SK-N-SH (cell line): ENCODE data around the gene TLNRD1. TPM values are rescaled to one million over a fixed set of nuclear protein-coding genes. Genes with fewer than 3 reads are reported as not detected.

Experiments used
- CTCF ChIA-PET: fragments of 300-600, 350-600 bp; formaldehyde crosslinking; extraction: SDS; loops from one replicate; lab custom pipeline; 2021; lab: Yijun Ruan, JAX
- POLR2A ChIA-PET: fragments of 350-600 bp; sonication (Branson Sonifier 250); formaldehyde crosslinking; extraction: SDS; loops from one replicate; lab custom pipeline; 2020; ENCODE audit warnings: antibody characterized with exemption, inconsistent platforms; lab: Yijun Ruan, JAX
- DNase-seq: peaks from one replicate; pipeline ENCODE4 v3.0.0; 2012
- H2AFZ ChIP-seq: fragments of 200-600 bp; sonication (generic); 2 replicates; pipeline ENCODE4 v1.8.1; 2016; ENCODE audit warnings: antibody characterized with exemption, mild to moderate bottlenecking, low read depth
- H3F3A ChIP-seq: fragments of 200-600 bp; sonication (generic); replicated peaks from 2 replicates; pipeline ENCODE3; 2016; ENCODE audit warnings: antibody characterized with exemption, mild to moderate bottlenecking; ENCODE audit not compliant: insufficient read depth
- H3K27ac ChIP-seq, 2 experiments: fragments of 200-500 bp in 1 of 2; fragments of 200-600 bp in 1 of 2; sonication (Bioruptor generic) in 1 of 2; sonication (generic), shearing (Covaris generic) in 1 of 2; 2 replicates each; pipeline versions ENCODE4 v1.5.1 to v1.6.1; 2014 to 2016; ENCODE audit warnings: low read depth in 2 of 2, inconsistent platforms in 1 of 2, low read length in 1 of 2, mild to moderate bottlenecking in 1 of 2, mixed read lengths in 1 of 2
- H3K27me3 ChIP-seq: fragments of 200-600 bp; sonication (generic), shearing (Covaris generic); 2 replicates; pipeline ENCODE4 v1.6.1; 2016; ENCODE audit warnings: mixed run types; ENCODE audit not compliant: insufficient read depth
- H3K36me3 ChIP-seq, 2 experiments: fragments of 200-500 bp in 1 of 2; fragments of 200-600 bp in 1 of 2; sonication (Bioruptor generic) in 1 of 2; sonication (generic) in 1 of 2; replicated peaks in 1 of 2; 2 replicates each; pipeline versions ENCODE3 to v1.5.1; 2014 to 2016; ENCODE audit warnings: low read length in 1 of 2, mild to moderate bottlenecking in 1 of 2; ENCODE audit not compliant: insufficient read depth in 2 of 2, control insufficient read depth in 1 of 2
- H3K4me1 ChIP-seq, 2 experiments: fragments of 200-500 bp in 1 of 2; fragments of 200-600 bp in 1 of 2; sonication (Bioruptor generic) in 1 of 2; sonication (generic), shearing (Covaris generic) in 1 of 2; 2 replicates each; pipeline versions ENCODE4 v1.5.1 to v1.6.1; 2014 to 2016; ENCODE audit warnings: low read depth in 1 of 2, low read length in 1 of 2, mixed run types in 1 of 2; ENCODE audit not compliant: insufficient read depth in 2 of 2, control insufficient read depth in 1 of 2
- H3K4me2 ChIP-seq: fragments of 200-600 bp; sonication (generic), shearing (Covaris generic); 2 replicates; pipeline ENCODE4 v1.6.1; 2017; ENCODE audit warnings: mixed run types
- H3K4me3 ChIP-seq, 2 experiments: fragments of 200-500 bp in 1 of 2; fragments of 200-600 bp in 1 of 2; sonication (Bioruptor generic) in 1 of 2; sonication (generic), shearing (Covaris generic) in 1 of 2; 2 replicates each; pipeline versions ENCODE4 v1.5.1 to v1.8.1; 2014 to 2016; ENCODE audit warnings: low read depth in 2 of 2, inconsistent platforms in 1 of 2, low read length in 1 of 2, mild to moderate bottlenecking in 1 of 2, mixed read lengths in 1 of 2, moderate library complexity in 1 of 2
- H3K79me2 ChIP-seq: fragments of 200-600 bp; sonication (generic); 2 replicates; pipeline ENCODE4 v1.8.1; 2017; ENCODE audit warnings: mild to moderate bottlenecking; ENCODE audit not compliant: insufficient read depth
- H3K9ac ChIP-seq: fragments of 200-600 bp; sonication (generic); 2 replicates; pipeline ENCODE4 v1.6.1; 2017; ENCODE audit warnings: mixed run types
- H3K9me2 ChIP-seq: fragments of 200-600 bp; sonication (generic); 2 replicates; pipeline ENCODE4 v1.6.1; 2017; ENCODE audit warnings: mixed run types
- H3K9me3 ChIP-seq: fragments of 200-600 bp; sonication (generic); 2 replicates; pipeline ENCODE4 v1.6.1; 2017; ENCODE audit warnings: mixed run types, mild to moderate bottlenecking, moderate library complexity
- H4K20me1 ChIP-seq: fragments of 200-600 bp; sonication (generic); 2 replicates; pipeline ENCODE4 v1.6.1; 2017; ENCODE audit warnings: mild to moderate bottlenecking, mixed run types; ENCODE audit not compliant: insufficient read depth
- CHD2 ChIP-seq: fragments of 150-350 bp; IDR thresholded peaks from 2 replicates; pipeline ENCODE4 v1.6.1; 2018; ENCODE audit warnings: low read length; ENCODE audit not compliant: partially characterized antibody
- ELF1 ChIP-seq: IDR thresholded peaks from 2 replicates; pipeline ENCODE4 v1.4.0; 2012
- EP300 ChIP-seq, 2 experiments: IDR thresholded peaks; 2 replicates each; pipeline versions ENCODE4 v1.4.0 to v1.6.1; 2012; ENCODE audit warnings: borderline replicate concordance in 1 of 2, low read depth in 1 of 2, low read length in 1 of 2
- FOSL2 ChIP-seq: IDR thresholded peaks from 2 replicates; pipeline ENCODE4 v1.4.0; 2012; ENCODE audit warnings: low read depth, mild to moderate bottlenecking, moderate library complexity, borderline replicate concordance
- GABPA ChIP-seq: IDR thresholded peaks from 2 replicates; pipeline ENCODE4 v1.4.0; 2012; ENCODE audit warnings: low read depth, mild to moderate bottlenecking
- GATA2 ChIP-seq: sonication (generic); formaldehyde crosslinking; IDR thresholded peaks from 2 replicates; pipeline ENCODE4 v1.5.0; 2020; ENCODE audit warnings: mild to moderate bottlenecking, missing genetic modification reagents
- IRF3 ChIP-seq: fragments of 150-350 bp; IDR thresholded peaks from 2 replicates; pipeline ENCODE4 v1.6.1; 2016; ENCODE audit warnings: mild to moderate bottlenecking, low read depth, low read length
- JUND ChIP-seq: IDR thresholded peaks from 2 replicates; pipeline ENCODE4 v1.4.0; 2012
- MEF2A ChIP-seq: IDR thresholded peaks from 2 replicates; pipeline ENCODE4 v1.4.0; 2012; ENCODE audit warnings: low read depth, borderline replicate concordance
- MXI1 ChIP-seq: IDR thresholded peaks from 2 replicates; pipeline ENCODE4 v1.6.1; 2012; ENCODE audit warnings: mild to moderate bottlenecking, low read depth, low read length, improper control_type of control experiment
- NFIC ChIP-seq: IDR thresholded peaks from 2 replicates; pipeline ENCODE4 v1.4.0; 2012; ENCODE audit warnings: borderline replicate concordance
- NRF1 ChIP-seq: IDR thresholded peaks from 2 replicates; pipeline ENCODE4 v1.6.1; 2012; ENCODE audit warnings: low read depth, mild to moderate bottlenecking, low read length
- PBX3 ChIP-seq: IDR thresholded peaks from 2 replicates; pipeline ENCODE4; 2012
- POLR2AphosphoS5 ChIP-seq: IDR thresholded peaks from 2 replicates; pipeline ENCODE4 v1.6.1; 2012; ENCODE audit warnings: low read depth, low read length
- RAD21 ChIP-seq: IDR thresholded peaks from 2 replicates; pipeline ENCODE4 v1.6.1; 2012; ENCODE audit warnings: mild to moderate bottlenecking, low read length
- RCOR1 ChIP-seq: fragments of 150-350 bp; IDR thresholded peaks from 2 replicates; pipeline ENCODE4 v1.6.1; 2017; ENCODE audit warnings: antibody characterized with exemption, low read length
- RXRA ChIP-seq: IDR thresholded peaks from 2 replicates; pipeline ENCODE4 v1.4.0; 2012; ENCODE audit warnings: low read depth, mild to moderate bottlenecking, borderline replicate concordance
- SIN3A ChIP-seq: IDR thresholded peaks from 2 replicates; pipeline ENCODE4 v1.6.1; 2012; ENCODE audit warnings: low read depth, mild to moderate bottlenecking, low read length, moderate library complexity, borderline replicate concordance
- TAF1 ChIP-seq: IDR thresholded peaks from 2 replicates; pipeline ENCODE4 v1.6.1; 2012; ENCODE audit warnings: low read depth, mild to moderate bottlenecking, low read length, moderate library complexity, borderline replicate concordance
- TCF12 ChIP-seq: IDR thresholded peaks from 2 replicates; pipeline ENCODE4 v1.4.0; 2012
- USF2 ChIP-seq: fragments of 150-350 bp; IDR thresholded peaks from 2 replicates; pipeline ENCODE4 v1.6.1; 2017; ENCODE audit warnings: antibody characterized with exemption, low read length, low read depth, borderline replicate concordance
- YY1 ChIP-seq: IDR thresholded peaks from 2 replicates; pipeline ENCODE4 v1.4.0; 2012; ENCODE audit warnings: low read depth, mild to moderate bottlenecking
- ZBTB33 ChIP-seq: IDR thresholded peaks from 2 replicates; pipeline ENCODE4 v1.4.0; 2012; ENCODE audit warnings: low read depth, borderline replicate concordance
- WGBS: methylation state at CpG from one replicate; pipeline ENCODE4 v1.1.6; 2017; ENCODE audit warnings: low lambda C conversion rate; 5-methylcytosine and 5-hydroxymethylcytosine counted together
- polyA plus RNA-seq, 3 experiments: library from polyadenylated mRNA; depleted of rRNA; stranded (reverse); fragments of >200 nt; gene quantifications; 2 replicates each; pipeline ENCODE4 v1.2.3, GENCODE V29; 2012

The TLNRD1 gene
- polyA plus RNA-seq, 1 of the 3 experiments (the other 2 are of a cell fraction), result 5.0 TPM

GRCh38 chr15:81032818-81033217, 32.1 kb downstream of the TLNRD1 start:
- no peak overlapping the region for H3K4me3 ChIP-seq
- no peaks in the 10 kb centered on the region for H4K20me1 ChIP-seq
- H3K79me2 ChIP-seq, result no peaks in the 10 kb centered on the region
- H3F3A ChIP-seq, result no peaks in the 10 kb centered on the region
- H3K27me3 ChIP-seq, result no peaks in the 10 kb centered on the region
- H3K9me3 ChIP-seq, result no peaks in the 10 kb centered on the region
- H3K4me1 ChIP-seq, result no peaks in the 10 kb centered on the region
- no peak overlapping the region for H3K9ac ChIP-seq
- no peak overlapping the region for H3K27ac ChIP-seq
- ChIA-PET CTCF (interaction anchor here (1.2 kb wide), 2 partner anchors 9 to 12 kb away, joined by 3 to 4 read pairs; no protein-coding TSS in a partner anchor), POLR2A (no interaction called here)
- WGBS, result 19% methylated on average over 1 of the region's 1 CpG
- H3K4me2 ChIP-seq, result no peak overlapping the region
- H2AFZ ChIP-seq, result no peak overlapping the region
- no peaks in the 10 kb centered on the region for H3K9me2 ChIP-seq
- no peak for TF ChIP-seq EP300 (IDR thresholded peaks at IDR 0.05; ENCODE audit: borderline replicate concordance in 1 of 2, low read depth in 1 of 2, low read length in 1 of 2)
- no peak for TF ChIP-seq NFIC
- TF ChIP-seq FOSL2, result no peak
- TF ChIP-seq POLR2AphosphoS5, result no peak
- TF ChIP-seq RAD21, result no peak
- TF ChIP-seq JUND, result no peak
- no peak for TF ChIP-seq RXRA
- no peak for TF ChIP-seq USF2
- TF ChIP-seq TCF12, result no peak
- TF ChIP-seq, all 33 proteins: peak for 0
- no peaks in the 10 kb centered on the region for H3K36me3 ChIP-seq
- no peak for DNase-seq

GRCh38 chr15:81033508-81033907, 32.8 kb downstream of the TLNRD1 start:
- no peak for DNase-seq
- 40% methylated on average over 2 of the region's 2 CpGs for WGBS
- no peak overlapping the region for H2AFZ ChIP-seq
- no peaks in the 10 kb centered on the region for H3K36me3 ChIP-seq
- H3K9me3 ChIP-seq, result no peaks in the 10 kb centered on the region
- POLR2A ChIA-PET, result no interaction called here
- no peaks in the 10 kb centered on the region for H3K9me2 ChIP-seq
- H3K9ac ChIP-seq, result no peak overlapping the region
- CTCF ChIA-PET, result interaction anchor here (1.2 kb wide), 1 partner anchor 13 kb away, joined by 3 read pairs; no protein-coding TSS in a partner anchor
- H3K4me1 ChIP-seq, result no peaks in the 10 kb centered on the region
- no peaks in the 10 kb centered on the region for H4K20me1 ChIP-seq
- H3F3A ChIP-seq, result no peaks in the 10 kb centered on the region
- H3K27me3 ChIP-seq, result no peaks in the 10 kb centered on the region
- TF ChIP-seq JUND (no peak), CHD2 (no peak), SIN3A (no peak), POLR2AphosphoS5 (no peak), GATA2 (CRISPR knock-in tag) (no peak), GABPA (no peak), ELF1 (no peak), NFIC (no peak), YY1 (no peak), MXI1 (no peak), ZBTB33 (no peak), MEF2A (no peak), TCF12 (no peak), PBX3 (no peak), RCOR1 (no peak), TAF1 (no peak), IRF3 (no peak), NRF1 (no peak)
- no peak overlapping the region for H3K4me2 ChIP-seq
- H3K79me2 ChIP-seq, result no peaks in the 10 kb centered on the region
- no peak overlapping the region for H3K4me3 ChIP-seq
- no peak overlapping the region for H3K27ac ChIP-seq
